Keratinocyte (primary cell): ENCODE results near the gene GNB1L. TPM values are rescaled to one million over a fixed set of nuclear protein-coding genes. Genes with fewer than 3 reads are reported as not detected.
"Not testable (repeated sequence)": the region's sequence is repeated elsewhere in the genome, so short reads cannot be mapped to it uniquely, and the experiment has no call there.

ENCODE experiments used
- DNase-seq: peaks from one replicate; pipeline ENCODE4 v3.0.0-alpha.2; 2011; ENCODE audit warnings: low read depth, missing footprints, low spot score
- FAIRE-seq: peaks from 2 replicates; lab custom pipeline; 2011; peaks lifted over from hg19 to GRCh38; lab: Jason Lieb, UNC
- H2AFZ ChIP-seq: 2 replicates; pipeline ENCODE4 v1.6.0; 2012; ENCODE audit warnings: low read length, control low read depth, inconsistent platforms; ENCODE audit not compliant: control insufficient read depth
- H3K27ac ChIP-seq: 2 replicates; pipeline ENCODE4 v1.5.1; 2011; ENCODE audit warnings: low read length; ENCODE audit not compliant: control insufficient read depth, insufficient read depth
- H3K27me3 ChIP-seq: 3 replicates; pipeline ENCODE4 v1.6.0; 2011; ENCODE audit warnings: low read length; ENCODE audit not compliant: control insufficient read depth, insufficient read depth; ENCODE audit errors: extremely low read depth
- H3K36me3 ChIP-seq, 2 experiments: 2 replicates in 1 of 2; 3 replicates in 1 of 2; pipeline ENCODE4 v1.5.1; 2011; ENCODE audit warnings: low read length in 2 of 2, mild to moderate bottlenecking in 1 of 2; ENCODE audit not compliant: control insufficient read depth in 2 of 2, insufficient read depth in 2 of 2; ENCODE audit errors: extremely low read depth in 1 of 2
- H3K4me1 ChIP-seq: 3 replicates; pipeline ENCODE4 v1.5.1; 2011; ENCODE audit warnings: low read length; ENCODE audit not compliant: control insufficient read depth, insufficient read depth; ENCODE audit errors: extremely low read depth
- H3K4me2 ChIP-seq: 3 replicates; pipeline ENCODE4 v1.6.0; 2011; ENCODE audit warnings: low read depth, low read length; ENCODE audit not compliant: control insufficient read depth, insufficient read depth; ENCODE audit errors: extremely low read depth
- H3K4me3 ChIP-seq, 3 experiments: fragments of 200-600 bp in 1 of 3; sonication (generic) in 1 of 3; 2 replicates in 2 of 3; 3 replicates in 1 of 3; pipeline ENCODE4 v1.5.1; 2011 to 2016; ENCODE audit warnings: low read length in 3 of 3, mild to moderate bottlenecking in 3 of 3, control low read depth in 2 of 3, inconsistent platforms in 1 of 3, low read depth in 1 of 3, mixed read lengths in 1 of 3, mixed run types in 1 of 3, moderate library complexity in 1 of 3; ENCODE audit not compliant: control insufficient read depth in 2 of 3, insufficient read depth in 2 of 3; ENCODE audit errors: extremely low read depth in 1 of 3
- H3K79me2 ChIP-seq: 2 replicates; pipeline ENCODE4 v1.6.0; 2012; ENCODE audit warnings: low read length; ENCODE audit not compliant: control insufficient read depth, insufficient read depth
- H3K9ac ChIP-seq: 3 replicates; pipeline ENCODE4 v1.6.0; 2011; ENCODE audit warnings: low read length; ENCODE audit not compliant: control insufficient read depth, insufficient read depth; ENCODE audit errors: extremely low read depth
- H3K9me1 ChIP-seq: 3 replicates; pipeline ENCODE4 v1.6.0; 2011; ENCODE audit warnings: low read length; ENCODE audit not compliant: control insufficient read depth, insufficient read depth; ENCODE audit errors: extremely low read depth
- H3K9me3 ChIP-seq: 2 replicates; pipeline ENCODE4 v1.5.1; 2012; ENCODE audit warnings: low read depth, low read length; ENCODE audit not compliant: control insufficient read depth
- H4K20me1 ChIP-seq: 3 replicates; pipeline ENCODE4 v1.6.0; 2011; ENCODE audit warnings: low read length; ENCODE audit not compliant: control insufficient read depth, insufficient read depth; ENCODE audit errors: extremely low read depth
- CTCF ChIP-seq, 3 experiments: IDR thresholded peaks in 1 of 3; conservative IDR thresholded peaks in 1 of 3; optimal IDR thresholded peaks in 1 of 3; 2 replicates in 2 of 3; 3 replicates in 1 of 3; pipeline versions ENCODE3 to v1.5.1; 2011; ENCODE audit warnings: low read length in 3 of 3, mild to moderate bottlenecking in 3 of 3, moderate library complexity in 2 of 3, control low read depth in 1 of 3, inconsistent platforms in 1 of 3; ENCODE audit not compliant: insufficient read depth in 2 of 3; ENCODE audit errors: extremely low read depth in 1 of 3
- EZH2 ChIP-seq: IDR thresholded peaks from one replicate; pipeline ENCODE4 v1.6.1; 2012; ENCODE audit warnings: inconsistent platforms, mild to moderate bottlenecking, low read length, moderate library complexity
- dilution Hi-C: fragments of 300-500 bp; cut with MboI; formaldehyde crosslinking; loops from one replicate; pipeline ENCODE4 v1.7.0; 2020; ENCODE audit warnings: low sequenced_read_pairs; ENCODE audit not compliant: extremely low pct_ligation_motif_present
- polyA plus RNA-seq, 5 experiments: library from polyadenylated mRNA; depleted of rRNA in 3 of 5; stranded (reverse) in 3 of 5; stranded (forward) in 1 of 5; unstranded in 1 of 5; fragments of >200 nt; gene quantifications; 1 replicate in 1 of 5; 2 replicates in 3 of 5; 3 replicates in 1 of 5; pipeline versions ENCODE4 v1.2.1 to v1.2.3, GENCODE V29; 2011 to 2012; ENCODE audit warnings: missing spikeins in 2 of 5, low read depth in 1 of 5, low replicate concordance in 1 of 5

Gene GNB1L
- polyA plus RNA-seq, 1 donor (not counting 4 experiments of a cell fraction or from before 2014, with no cell fraction given), result 2.0 TPM

- Histone ChIP-seq H3K36me3 (no peaks in the 10 kb centered on the region), H2AFZ (no peak overlapping the region), H3K27ac (no peak overlapping the region), H3K4me2 (no peak overlapping the region), H3K79me2 (no peaks in the 10 kb centered on the region), H3K9ac (no peak overlapping the region), H3K4me1 (peaks cover 5% of the 10 kb centered on the region), H3K9me3 (no peaks in the 10 kb centered on the region), H3K27me3 (no peaks in the 10 kb centered on the region), H3K9me1 (no peaks in the 10 kb centered on the region), H4K20me1 (no peaks in the 10 kb centered on the region), H3K4me3 (no peak overlapping the region)
- dilution Hi-C loops, result no loop called here
- DNase-seq (no peak), FAIRE-seq (no peak)
- TF ChIP-seq CTCF (optimal IDR thresholded peaks at IDR 0.05 in 1 of 3, IDR thresholded peaks at IDR 0.05 in 1 of 3, conservative IDR thresholded peaks at IDR 0.05 in 1 of 3; ENCODE audit: extremely low read depth in 1 of 3, insufficient read depth in 2 of 3, low read length in 3 of 3) (no peak), EZH2 (no peak)
Observed at GRCh38 chr22:19836512-19836911, 18.2 kb downstream of the GNB1L start.

DNA sequence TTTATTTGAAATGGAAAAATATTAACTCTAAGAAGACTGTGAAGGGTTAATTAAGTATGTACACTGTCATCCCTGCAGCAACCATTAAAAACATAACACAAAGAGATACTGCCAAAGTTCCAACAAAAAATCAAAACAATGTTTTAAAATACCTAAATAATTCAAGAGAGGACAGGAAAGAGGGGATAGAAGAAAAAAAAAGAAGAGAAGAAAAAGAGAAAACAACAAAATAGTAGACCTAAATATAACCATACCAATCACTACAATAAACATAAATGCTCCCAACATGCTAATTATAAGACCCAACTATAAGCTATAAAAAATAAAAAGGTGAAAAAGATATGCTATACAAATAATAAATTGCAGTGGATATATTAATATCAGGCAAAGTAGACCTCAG, 20.1 kb downstream of the GNB1L start:
- Histone ChIP-seq H3K27ac (no peak overlapping the region), H3K4me2 (no peak overlapping the region), H3K4me3 (no peak overlapping the region), H3K9me3 (no peaks in the 10 kb centered on the region), H3K79me2 (no peaks in the 10 kb centered on the region), H3K9ac (no peak overlapping the region), H3K27me3 (no peaks in the 10 kb centered on the region), H3K36me3 (no peaks in the 10 kb centered on the region), H4K20me1 (no peaks in the 10 kb centered on the region), H3K9me1 (no peaks in the 10 kb centered on the region), H3K4me1 (peaks cover 5% of the 10 kb centered on the region), H2AFZ (no peak overlapping the region)
- TF ChIP-seq CTCF (optimal IDR thresholded peaks at IDR 0.05 in 1 of 3, IDR thresholded peaks at IDR 0.05 in 1 of 3, conservative IDR thresholded peaks at IDR 0.05 in 1 of 3; ENCODE audit: extremely low read depth in 1 of 3, insufficient read depth in 2 of 3, low read length in 3 of 3), result no peak
- TF ChIP-seq EZH2, result no peak
- DNase-seq (no peak), FAIRE-seq (no peak)
- dilution Hi-C loops, result no loop called here

GRCh38 chr22:19833327-19833726, 21.3 kb downstream of the GNB1L start:
- H3K9ac ChIP-seq, H3K36me3 ChIP-seq, H2AFZ ChIP-seq, H3K79me2 ChIP-seq, FAIRE-seq, H3K4me2 ChIP-seq, H3K4me3 ChIP-seq, H3K27ac ChIP-seq, H4K20me1 ChIP-seq, DNase-seq, H3K4me1 ChIP-seq, H3K27me3 ChIP-seq, dilution Hi-C loops, H3K9me3 ChIP-seq, H3K9me1 ChIP-seq: not testable (repeated sequence)
